ENCODE data around the gene SLC25A31.

SLC25A31 gene

DNA sequence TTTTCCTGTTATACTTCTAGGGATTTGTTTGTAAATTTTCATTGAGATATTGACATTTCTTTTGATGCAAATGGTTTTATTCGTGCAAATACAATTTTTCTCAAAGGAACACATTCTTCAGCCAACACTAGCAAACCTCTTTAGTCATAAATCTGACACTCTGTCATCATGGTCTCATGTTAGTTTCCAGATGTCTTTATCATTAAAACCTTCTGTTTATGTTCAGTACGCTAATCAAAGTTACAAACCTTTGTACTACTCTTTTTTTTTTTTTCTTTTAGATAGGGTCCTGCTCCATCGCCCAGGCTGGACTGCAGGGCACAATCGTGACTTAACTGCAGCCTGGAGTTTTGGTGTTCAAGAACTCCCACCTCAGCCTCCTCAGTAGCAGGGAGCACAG is 7.1 kb downstream of the SLC25A31 start:
- DNase-seq (no peak), ATAC-seq (ENCODE audit: insufficient read depth, low read depth) (no peak)
- no peaks in the 10 kb centered on the region for H3K27me3 ChIP-seq (ENCODE audit: insufficient read depth, low read length, poor library complexity)
- no peak overlapping the region for H3K4me3 ChIP-seq (ENCODE audit: low read depth in 1 of 2, low read length in 2 of 2)
- H3K79me2 ChIP-seq (ENCODE audit: insufficient read depth, low read length), result no peaks in the 10 kb centered on the region
- no peak overlapping the region for H2AFZ ChIP-seq (ENCODE audit: low read depth, low read length)
- H3K27ac ChIP-seq (ENCODE audit: low read length), result no peak overlapping the region
- no peak overlapping the region for H3K4me2 ChIP-seq (ENCODE audit: insufficient read depth, low read length)
- no peaks in the 10 kb centered on the region for H3K36me3 ChIP-seq (ENCODE audit: insufficient read depth, low read length)
- no peak overlapping the region for H3K9ac ChIP-seq (ENCODE audit: low read depth, low read length)
- no peaks in the 10 kb centered on the region for H3K9me3 ChIP-seq (ENCODE audit: insufficient read depth, low read length, severe bottlenecking)
- TF ChIP-seq, protein P1, sequence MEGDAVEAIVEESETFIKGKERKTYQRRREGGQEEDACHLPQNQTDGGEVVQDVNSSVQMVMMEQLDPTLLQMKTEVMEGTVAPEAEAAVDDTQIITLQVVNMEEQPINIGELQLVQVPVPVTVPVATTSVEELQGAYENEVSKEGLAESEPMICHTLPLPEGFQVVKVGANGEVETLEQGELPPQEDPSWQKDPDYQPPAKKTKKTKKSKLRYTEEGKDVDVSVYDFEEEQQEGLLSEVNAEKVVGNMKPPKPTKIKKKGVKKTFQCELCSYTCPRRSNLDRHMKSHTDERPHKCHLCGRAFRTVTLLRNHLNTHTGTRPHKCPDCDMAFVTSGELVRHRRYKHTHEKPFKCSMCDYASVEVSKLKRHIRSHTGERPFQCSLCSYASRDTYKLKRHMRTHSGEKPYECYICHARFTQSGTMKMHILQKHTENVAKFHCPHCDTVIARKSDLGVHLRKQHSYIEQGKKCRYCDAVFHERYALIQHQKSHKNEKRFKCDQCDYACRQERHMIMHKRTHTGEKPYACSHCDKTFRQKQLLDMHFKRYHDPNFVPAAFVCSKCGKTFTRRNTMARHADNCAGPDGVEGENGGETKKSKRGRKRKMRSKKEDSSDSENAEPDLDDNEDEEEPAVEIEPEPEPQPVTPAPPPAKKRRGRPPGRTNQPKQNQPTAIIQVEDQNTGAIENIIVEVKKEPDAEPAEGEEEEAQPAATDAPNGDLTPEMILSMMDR (IDR thresholded peaks at IDR 0.05; ENCODE audit: borderline replicate concordance, extremely low read depth, low read length, poor library complexity, severe bottlenecking), result no peak
- TF ChIP-seq EZH2 (IDR thresholded peaks at IDR 0.05; ENCODE audit: borderline replicate concordance, low read depth, low read length, severe bottlenecking), result no peak
- H3K4me1 ChIP-seq (ENCODE audit: insufficient read depth, low read length), result no peaks in the 10 kb centered on the region
- H4K20me1 ChIP-seq (ENCODE audit: insufficient read depth, low read length), result no peaks in the 10 kb centered on the region

DNA sequence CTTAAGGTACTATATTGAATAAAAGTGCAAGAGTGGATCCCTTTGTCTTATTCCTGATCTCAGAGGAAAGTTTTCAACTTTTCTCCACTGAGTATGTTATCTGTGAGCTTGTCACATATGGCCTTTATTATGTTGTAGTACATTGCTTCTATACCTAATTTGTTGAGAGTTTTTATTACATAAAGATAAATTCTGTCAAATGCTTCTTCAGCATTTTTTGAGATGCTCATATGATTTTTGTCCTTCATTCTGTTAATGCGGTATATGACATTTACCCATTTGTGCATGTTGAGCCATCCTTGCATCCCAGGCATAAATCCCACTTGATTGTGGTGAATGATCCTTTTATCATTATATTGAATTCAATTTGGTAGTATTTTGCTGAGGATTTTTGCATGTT is 11.0 kb downstream of the SLC25A31 start:
- Histone ChIP-seq H3K36me3 (ENCODE audit: insufficient read depth, low read length) (no peaks in the 10 kb centered on the region), H3K4me3 (ENCODE audit: low read depth in 1 of 2, low read length in 2 of 2) (no peak overlapping the region), H3K79me2 (ENCODE audit: insufficient read depth, low read length) (no peaks in the 10 kb centered on the region), H2AFZ (ENCODE audit: low read depth, low read length) (no peak overlapping the region), H3K4me2 (ENCODE audit: insufficient read depth, low read length) (no peak overlapping the region), H3K9me3 (ENCODE audit: insufficient read depth, low read length, severe bottlenecking) (no peaks in the 10 kb centered on the region), H3K4me1 (ENCODE audit: insufficient read depth, low read length) (no peaks in the 10 kb centered on the region), H3K27me3 (ENCODE audit: insufficient read depth, low read length, poor library complexity) (no peaks in the 10 kb centered on the region), H4K20me1 (ENCODE audit: insufficient read depth, low read length) (no peaks in the 10 kb centered on the region), H3K9ac (ENCODE audit: low read depth, low read length) (no peak overlapping the region), H3K27ac (ENCODE audit: low read length) (no peak overlapping the region)
- TF ChIP-seq, protein P1 (IDR thresholded peaks at IDR 0.05; ENCODE audit: borderline replicate concordance, extremely low read depth, low read length, poor library complexity, severe bottlenecking), result no peak
- no peak for TF ChIP-seq EZH2 (IDR thresholded peaks at IDR 0.05; ENCODE audit: borderline replicate concordance, low read depth, low read length, severe bottlenecking)
- DNase-seq, result no peak
- no peak for ATAC-seq (ENCODE audit: insufficient read depth, low read depth)

- no peak for DNase-seq
- Histone ChIP-seq H3K4me3 (ENCODE audit: low read depth in 1 of 2, low read length in 2 of 2) (no peak overlapping the region), H3K9me3 (ENCODE audit: insufficient read depth, low read length, severe bottlenecking) (peaks cover 3% of the 10 kb centered on the region), H3K27ac (ENCODE audit: low read length) (no peak overlapping the region), H3K9ac (ENCODE audit: low read depth, low read length) (no peak overlapping the region), H3K27me3 (ENCODE audit: insufficient read depth, low read length, poor library complexity) (no peaks in the 10 kb centered on the region), H3K79me2 (ENCODE audit: insufficient read depth, low read length) (no peaks in the 10 kb centered on the region), H2AFZ (ENCODE audit: low read depth, low read length) (no peak overlapping the region), H3K4me2 (ENCODE audit: insufficient read depth, low read length) (no peak overlapping the region), H4K20me1 (ENCODE audit: insufficient read depth, low read length) (no peaks in the 10 kb centered on the region), H3K4me1 (ENCODE audit: insufficient read depth, low read length) (no peaks in the 10 kb centered on the region), H3K36me3 (ENCODE audit: insufficient read depth, low read length) (no peaks in the 10 kb centered on the region)
- no peak for TF ChIP-seq EZH2 (IDR thresholded peaks at IDR 0.05; ENCODE audit: borderline replicate concordance, low read depth, low read length, severe bottlenecking)
- no peak for ATAC-seq (ENCODE audit: insufficient read depth, low read depth)
Observed at GRCh38 chr4:127747883-127748282, 17.7 kb downstream of the SLC25A31 start.

GRCh38 chr4:127748957-127749356 is 18.8 kb downstream of the SLC25A31 start:
- Histone ChIP-seq H3K27ac (ENCODE audit: low read length) (no peak overlapping the region), H3K4me2 (ENCODE audit: insufficient read depth, low read length) (no peak overlapping the region), H3K9ac (ENCODE audit: low read depth, low read length) (no peak overlapping the region), H3K9me3 (ENCODE audit: insufficient read depth, low read length, severe bottlenecking) (peaks cover 3% of the 10 kb centered on the region), H3K4me1 (ENCODE audit: insufficient read depth, low read length) (no peaks in the 10 kb centered on the region), H3K27me3 (ENCODE audit: insufficient read depth, low read length, poor library complexity) (no peaks in the 10 kb centered on the region), H3K36me3 (ENCODE audit: insufficient read depth, low read length) (no peaks in the 10 kb centered on the region), H4K20me1 (ENCODE audit: insufficient read depth, low read length) (no peaks in the 10 kb centered on the region), H3K4me3 (ENCODE audit: low read depth in 1 of 2, low read length in 2 of 2) (no peak overlapping the region), H3K79me2 (ENCODE audit: insufficient read depth, low read length) (no peaks in the 10 kb centered on the region), H2AFZ (ENCODE audit: low read depth, low read length) (no peak overlapping the region)
- no peak for ATAC-seq (ENCODE audit: insufficient read depth, low read depth)
- no peak for DNase-seq
- TF ChIP-seq, protein P1 (IDR thresholded peaks at IDR 0.05; ENCODE audit: borderline replicate concordance, extremely low read depth, low read length, poor library complexity, severe bottlenecking), result no peak
- TF ChIP-seq EZH2 (IDR thresholded peaks at IDR 0.05; ENCODE audit: borderline replicate concordance, low read depth, low read length, severe bottlenecking), result no peak
